Glutamatergic neuron (in vitro differentiated cells): ENCODE measurements around the gene PSMA1. TPM values are rescaled to one million over a fixed set of nuclear protein-coding genes. Genes with fewer than 3 reads are reported as not detected.

ENCODE experiments used
- DNase-seq: peaks from one replicate; pipeline ENCODE4 v3.0.0; 2022
- H3K27ac Mint-ChIP-seq: one replicate; pipeline ENCODE4 v1.8.0; 2020; ENCODE audit warnings: mild to moderate bottlenecking, mixed read lengths, inconsistent platforms; ENCODE audit not compliant: unreplicated experiment
- H3K27me3 Mint-ChIP-seq: one replicate; pipeline ENCODE4 v1.8.0; 2020; ENCODE audit warnings: mild to moderate bottlenecking, moderate library complexity, mixed read lengths, inconsistent platforms; ENCODE audit not compliant: unreplicated experiment
- H3K36me3 Mint-ChIP-seq: one replicate; pipeline ENCODE4 v1.8.0; 2020; ENCODE audit warnings: mild to moderate bottlenecking, mixed read lengths, inconsistent platforms; ENCODE audit not compliant: unreplicated experiment
- H3K4me1 Mint-ChIP-seq: one replicate; pipeline ENCODE4 v1.8.0; 2020; ENCODE audit warnings: mild to moderate bottlenecking, low read depth, mixed read lengths, inconsistent platforms; ENCODE audit not compliant: unreplicated experiment
- H3K4me3 Mint-ChIP-seq: one replicate; pipeline ENCODE4 v1.8.0; 2020; ENCODE audit warnings: mild to moderate bottlenecking, mixed read lengths, inconsistent platforms; ENCODE audit not compliant: unreplicated experiment
- H3K9me3 Mint-ChIP-seq: one replicate; pipeline ENCODE4 v1.8.0; 2020; ENCODE audit warnings: mild to moderate bottlenecking, moderate library complexity, mixed read lengths, inconsistent platforms; ENCODE audit not compliant: unreplicated experiment
- total RNA-seq: library from RNA; stranded (reverse); fragmentation: NEBNext Ultra II Directional; extraction: Animal tissue kit (Norgen Biotek cat#: 25700); gene quantifications from one replicate; pipeline ENCODE4 v1.2.1, GENCODE V29; 2021; ENCODE audit not compliant: unreplicated experiment
- TF ChIP-seq, protein P1 (sequence below): fragments of 200-600 bp; sonication (generic); IDR thresholded peaks from one replicate; pipeline ENCODE4 v1.5.0; 2021; ENCODE audit not compliant: partially characterized antibody, unreplicated experiment

PSMA1 gene
- total RNA-seq, 1 donor from 2014 or later = 137 TPM

DNA sequence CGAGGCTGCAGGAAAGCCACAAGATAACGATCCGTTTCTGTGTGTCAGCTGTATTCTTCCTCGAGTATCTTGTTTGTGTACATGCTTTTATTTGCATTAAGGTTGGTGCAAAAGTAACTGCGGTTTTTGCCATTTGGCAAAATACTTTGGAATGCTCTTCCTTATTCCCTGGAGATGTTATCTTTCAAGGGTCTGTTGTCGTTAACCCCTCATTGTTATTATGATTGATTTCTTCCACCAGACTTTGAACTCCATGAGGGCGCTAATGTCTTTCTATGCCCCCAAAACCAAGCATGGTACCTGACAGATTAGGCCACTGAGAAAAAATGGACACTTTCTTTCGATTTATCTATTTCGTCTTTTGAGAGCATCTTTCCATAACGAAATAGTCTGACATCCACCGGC lies 563 bp upstream of the PSMA1 start:
- H3K4me3 Mint-ChIP-seq = peak overlapping the region; percentile 97
- H3K36me3 Mint-ChIP-seq = no peaks in the 10 kb centered on the region
- no peaks in the 10 kb centered on the region for H3K9me3 Mint-ChIP-seq
- H3K27ac Mint-ChIP-seq = peak overlapping the region; percentile 90
- H3K27me3 Mint-ChIP-seq = no peaks in the 10 kb centered on the region
- no peak for DNase-seq
- TF ChIP-seq, protein P1, sequence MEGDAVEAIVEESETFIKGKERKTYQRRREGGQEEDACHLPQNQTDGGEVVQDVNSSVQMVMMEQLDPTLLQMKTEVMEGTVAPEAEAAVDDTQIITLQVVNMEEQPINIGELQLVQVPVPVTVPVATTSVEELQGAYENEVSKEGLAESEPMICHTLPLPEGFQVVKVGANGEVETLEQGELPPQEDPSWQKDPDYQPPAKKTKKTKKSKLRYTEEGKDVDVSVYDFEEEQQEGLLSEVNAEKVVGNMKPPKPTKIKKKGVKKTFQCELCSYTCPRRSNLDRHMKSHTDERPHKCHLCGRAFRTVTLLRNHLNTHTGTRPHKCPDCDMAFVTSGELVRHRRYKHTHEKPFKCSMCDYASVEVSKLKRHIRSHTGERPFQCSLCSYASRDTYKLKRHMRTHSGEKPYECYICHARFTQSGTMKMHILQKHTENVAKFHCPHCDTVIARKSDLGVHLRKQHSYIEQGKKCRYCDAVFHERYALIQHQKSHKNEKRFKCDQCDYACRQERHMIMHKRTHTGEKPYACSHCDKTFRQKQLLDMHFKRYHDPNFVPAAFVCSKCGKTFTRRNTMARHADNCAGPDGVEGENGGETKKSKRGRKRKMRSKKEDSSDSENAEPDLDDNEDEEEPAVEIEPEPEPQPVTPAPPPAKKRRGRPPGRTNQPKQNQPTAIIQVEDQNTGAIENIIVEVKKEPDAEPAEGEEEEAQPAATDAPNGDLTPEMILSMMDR = no peak
- peaks cover 6% of the 10 kb centered on the region for H3K4me1 Mint-ChIP-seq

DNA sequence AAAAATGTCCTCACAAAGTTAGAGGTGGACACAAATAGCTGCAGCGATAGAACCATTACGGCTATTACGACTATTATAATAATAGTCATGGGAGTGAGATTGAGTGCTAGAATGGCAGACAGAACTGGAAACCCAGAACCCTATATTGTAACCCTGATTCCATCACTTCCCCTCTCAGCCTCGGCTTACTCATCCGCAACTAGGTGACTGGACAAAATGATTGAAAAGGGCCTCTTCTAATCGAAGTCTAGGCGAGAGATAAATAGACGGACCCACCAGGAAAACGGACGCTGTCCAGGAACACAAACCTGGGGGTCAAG lies 629 bp downstream of the PSMA1 start:
- no peak for DNase-seq
- TF ChIP-seq, protein P1 = no peak
- Mint-ChIP-seq H3K27me3 (no peaks in the 10 kb centered on the region), H3K36me3 (no peaks in the 10 kb centered on the region), H3K9me3 (no peaks in the 10 kb centered on the region), H3K4me1 (peaks cover 6% of the 10 kb centered on the region), H3K4me3 (peak overlapping the region; percentile 97), H3K27ac (peak overlapping the region; percentile 90)

DNA sequence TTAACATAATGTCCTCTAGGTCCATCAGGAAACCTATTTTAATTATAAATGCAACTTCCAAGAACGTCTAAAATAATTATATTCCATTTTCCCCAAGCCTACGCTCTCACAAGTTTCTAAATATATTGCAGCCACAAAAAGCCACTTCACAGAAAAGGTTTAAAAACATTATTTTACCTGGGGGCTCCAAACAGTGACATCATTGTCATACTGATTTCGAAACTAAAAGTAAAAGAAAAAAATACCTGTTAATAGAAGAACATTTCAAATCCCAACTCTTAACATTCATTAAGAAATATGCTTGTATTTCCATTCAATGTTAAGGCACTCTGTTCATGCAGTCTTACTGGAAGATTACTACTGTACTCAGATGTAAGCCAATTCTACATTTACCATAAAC lies 1.4 kb downstream of the PSMA1 start:
- no peak for DNase-seq
- Mint-ChIP-seq H3K27me3 (no peaks in the 10 kb centered on the region), H3K36me3 (no peaks in the 10 kb centered on the region), H3K4me1 (peaks cover 6% of the 10 kb centered on the region), H3K4me3 (peak overlapping the region; percentile 97), H3K9me3 (no peaks in the 10 kb centered on the region), H3K27ac (peak overlapping the region; percentile 36)
- TF ChIP-seq, protein P1 = no peak

DNA sequence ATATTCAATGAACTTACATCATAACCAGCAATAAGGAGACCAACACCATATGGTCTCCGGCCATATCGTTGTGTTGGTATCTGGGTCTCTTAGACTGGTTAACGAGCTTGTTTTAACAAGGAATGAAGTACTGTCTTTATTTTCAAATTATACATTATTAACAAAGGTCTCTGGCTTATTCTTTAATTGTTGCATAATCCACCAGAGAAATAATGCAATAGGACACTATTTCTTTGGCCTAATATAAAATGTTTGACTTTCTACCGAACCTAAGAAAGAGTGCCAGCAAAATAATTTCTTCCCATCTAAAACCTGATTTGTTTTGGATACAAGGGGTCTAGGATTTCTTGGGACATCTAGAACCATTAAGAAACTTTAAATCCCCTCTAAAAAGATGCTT lies 6.4 kb downstream of the PSMA1 start:
- H3K9me3 Mint-ChIP-seq = no peaks in the 10 kb centered on the region
- TF ChIP-seq, protein P1 = no peak
- DNase-seq = no peak
- peaks cover 4% of the 10 kb centered on the region for H3K36me3 Mint-ChIP-seq
- H3K4me1 Mint-ChIP-seq = peaks cover 1% of the 10 kb centered on the region
- H3K27me3 Mint-ChIP-seq = no peaks in the 10 kb centered on the region
- H3K27ac Mint-ChIP-seq = no peak overlapping the region
- no peak overlapping the region for H3K4me3 Mint-ChIP-seq

DNA sequence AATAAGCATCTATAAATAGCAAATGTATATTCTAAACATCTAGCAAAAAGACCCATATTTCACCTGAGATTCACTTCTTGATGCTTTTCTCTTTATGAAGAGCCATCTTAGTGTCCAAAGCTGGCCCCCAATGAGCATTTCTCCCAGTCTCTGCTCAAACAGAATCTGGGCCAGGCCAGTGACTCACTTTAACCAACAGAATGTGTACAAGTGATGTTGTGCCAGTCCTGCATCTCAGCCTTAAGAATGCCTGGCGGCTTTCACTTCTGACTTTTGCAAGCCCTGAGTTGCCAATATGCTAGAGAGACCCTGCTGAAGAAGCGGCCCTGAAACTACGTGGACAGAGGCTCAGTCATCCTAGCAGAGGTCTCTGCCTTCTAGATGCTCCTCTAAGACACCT lies 13.7 kb downstream of the PSMA1 start:
- H3K4me3 Mint-ChIP-seq = no peak overlapping the region
- TF ChIP-seq, protein P1 = no peak
- no peak for DNase-seq
- no peaks in the 10 kb centered on the region for H3K4me1 Mint-ChIP-seq
- peaks cover 2% of the 10 kb centered on the region for H3K9me3 Mint-ChIP-seq
- no peak overlapping the region for H3K27ac Mint-ChIP-seq
- no peaks in the 10 kb centered on the region for H3K27me3 Mint-ChIP-seq
- H3K36me3 Mint-ChIP-seq = peaks cover 4% of the 10 kb centered on the region
